HG03159 (cell line): ENCODE data around the gene RAB4B.
"Not testable (repeated sequence)": the region's sequence is repeated elsewhere in the genome, so short reads cannot be mapped to it uniquely, and the experiment has no call there.

Source experiments
- ATAC-seq: cut with Tn5 transposase; IDR thresholded peaks from one replicate; pipeline ENCODE4 v1.9.1; 2021; ENCODE audit warnings: mild to moderate bottlenecking, moderate library complexity; ENCODE audit not compliant: unreplicated experiment

Gene RAB4B

GRCh38 chr19:40842012-40842411 lies 64.0 kb downstream of the RAB4B start:
- not testable (repeated sequence) for ATAC-seq

DNA sequence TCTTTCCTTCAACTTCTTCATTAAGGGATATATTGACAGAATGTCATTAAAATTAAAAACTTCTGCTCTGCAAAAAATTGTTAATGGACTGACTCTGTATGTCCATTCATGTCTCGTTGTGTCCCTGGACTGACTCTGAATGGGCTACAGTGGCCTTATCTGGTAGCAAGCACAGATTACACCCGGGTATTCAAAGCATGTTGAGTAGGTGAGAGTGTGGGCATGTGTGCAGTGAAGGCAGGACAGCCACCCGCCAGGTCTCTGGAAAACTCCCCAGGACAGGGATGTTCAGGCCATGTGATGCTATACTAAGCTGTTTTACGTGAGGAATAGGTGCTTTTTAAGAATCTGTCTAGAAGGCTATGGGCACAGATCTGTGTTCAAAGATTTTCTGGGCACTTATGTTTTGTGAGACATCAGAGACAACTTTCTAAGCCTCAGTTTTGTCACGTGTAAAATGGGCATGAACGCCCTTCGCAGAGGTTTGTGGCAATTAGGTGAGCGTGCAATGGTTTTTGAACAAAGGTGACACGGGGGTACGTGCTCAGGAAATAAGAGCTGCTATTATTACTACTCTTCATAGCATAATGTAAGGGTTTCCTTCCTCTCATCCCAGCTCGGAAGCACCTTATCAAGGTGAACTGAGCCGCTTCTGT lies 65.1 kb downstream of the RAB4B start:
- not testable (repeated sequence) for ATAC-seq

- ATAC-seq, result not testable (repeated sequence)
Observed at GRCh38 chr19:40843653-40844052, 65.6 kb downstream of the RAB4B start.
